ENCODE measurements around the gene PDILT. TPM values are rescaled to one million over a fixed set of nuclear protein-coding genes. Genes with fewer than 3 reads are reported as not detected.

PDILT gene
- total and polyA plus RNA-seq, 9 of the 15 experiments (the other 6 are each of a cell fraction or from before 2014, with no cell fraction given), result not detected

GRCh38 chr16:20382202-20382948 lies 22.2 kb downstream of the PDILT start (continued):
- TF ChIP-seq MNT (conservative IDR thresholded peaks at IDR 0.05) (0 out of 4 replicates have a peak, but pooled peaks of 1 of the 2 experiments have one; percentile 24), ADNP (tag; IDR thresholded peaks at IDR 0.05) (peak; percentile 66; the same call in 1 of the 2 replicates), SUPT5H (IDR thresholded peaks at IDR 0.05) (no peak), ZNF592 (IDR thresholded peaks at IDR 0.05) (no peak), XRCC5 (IDR thresholded peaks at IDR 0.05; ENCODE audit: low read depth, low read length) (no peak), RBM25 (IDR thresholded peaks at IDR 0.05; ENCODE audit: low read depth, low read length, severe bottlenecking) (peak; percentile 71), BCOR (IDR thresholded peaks at IDR 0.05) (peak; percentile 64; the same call in 1 of the 2 replicates), NRF1 (conservative IDR thresholded peaks at IDR 0.05 in 1 of 2, IDR thresholded peaks at IDR 0.05 in 1 of 2) (no peak), SPI1 (IDR thresholded peaks at IDR 0.05; ENCODE audit: borderline replicate concordance, low read depth, low read length) (no peak), IRF9 (tag; IDR thresholded peaks at IDR 0.05) (no peak; the same call in 1 of the 2 replicates), CEBPG (CRISPR knock-in tag; IDR thresholded peaks at IDR 0.05) (peak; percentile 56; the same call in 1 of the 2 replicates), CEBPG (tag; conservative IDR thresholded peaks at IDR 0.05 in 1 of 2, IDR thresholded peaks at IDR 0.05 in 1 of 2) (peak in 1 of 2 experiments; percentile 72; a peak in 2 of 4 replicates), NBN (IDR thresholded peaks at IDR 0.05; ENCODE audit: low read depth) (no peak), STAT5A (IDR thresholded peaks at IDR 0.05; ENCODE audit: borderline replicate concordance, low read length) (no peak), KDM4B (IDR thresholded peaks at IDR 0.05; ENCODE audit: borderline replicate concordance in 2 of 2, low read depth in 1 of 2) (no peak), EP400 (IDR thresholded peaks at IDR 0.05) (peak; percentile 78), ZNF449 (CRISPR knock-in tag; IDR thresholded peaks at IDR 0.05) (no peak)
